Caco-2 (cell line): Measurements from ENCODE around the gene KLHDC7B. TPM values are rescaled to one million over a fixed set of nuclear protein-coding genes. Genes with fewer than 3 reads are reported as not detected.
A peak's percentile ranks its signal among the peaks of the same experiment; 100 is the strongest.

Experiments used
- BruUV-seq: library from RNA; stranded (reverse); fragments of 400-500 nt; replicated peaks from 2 replicates; lab custom pipeline; 2021; lab: Mats Ljungman, UMichigan
- CTCF ChIA-PET: fragments of 300-600 bp; sonication (Branson Sonifier 250); formaldehyde crosslinking; loops from one replicate; lab custom pipeline; 2022; ENCODE audit warnings: antibody characterized with exemption; lab: Charles Lee
- POLR2A ChIA-PET: fragments of 300-600 bp; sonication (Branson Sonifier 250); formaldehyde crosslinking; loops from one replicate; lab custom pipeline; 2022; ENCODE audit warnings: antibody characterized with exemption; lab: Charles Lee
- DNase-seq, 2 experiments: peaks; one replicate each; pipeline versions ENCODE4 v3.0.0 to v3.0.0-alpha.2; 2020 to 2022
- H3K27me3 ChIP-seq: replicated peaks from 2 replicates; pipeline ENCODE4 v1.6.0; 2011; ENCODE audit warnings: low read length; ENCODE audit not compliant: control insufficient read depth, insufficient read depth
- H3K36me3 ChIP-seq: 2 replicates; pipeline ENCODE4 v1.5.1; 2011; ENCODE audit warnings: low read length; ENCODE audit not compliant: control insufficient read depth, insufficient read depth
- H3K4me1 ChIP-seq: fragments of 250-450 bp; sonication (Bioruptor Pico); 2 replicates; pipeline ENCODE4 v1.5.1; 2020; ENCODE audit warnings: mild to moderate bottlenecking
- H3K4me3 ChIP-seq: 2 replicates; pipeline ENCODE4 v1.5.1; 2011; ENCODE audit warnings: low read depth, mild to moderate bottlenecking, control low read depth, low read length
- H3K9me3 ChIP-seq: fragments of 250-450 bp; sonication (Bioruptor Pico); 2 replicates; pipeline ENCODE4 v1.5.1; 2020; ENCODE audit warnings: mild to moderate bottlenecking, moderate library complexity
- H3K27ac Mint-ChIP-seq: one replicate; pipeline ENCODE4 v1.8.0; 2022; ENCODE audit warnings: mixed read lengths; ENCODE audit not compliant: unreplicated experiment
- H3K27me3 Mint-ChIP-seq: one replicate; pipeline ENCODE4 v1.8.0; 2022; ENCODE audit warnings: mixed read lengths; ENCODE audit not compliant: insufficient read depth, unreplicated experiment
- H3K36me3 Mint-ChIP-seq: one replicate; pipeline ENCODE4 v1.8.0; 2022; ENCODE audit warnings: mild to moderate bottlenecking, mixed read lengths; ENCODE audit not compliant: insufficient read depth, unreplicated experiment
- H3K4me1 Mint-ChIP-seq: one replicate; pipeline ENCODE4 v1.8.0; 2022; ENCODE audit warnings: low read depth, mixed read lengths; ENCODE audit not compliant: unreplicated experiment
- H3K4me3 Mint-ChIP-seq: one replicate; pipeline ENCODE4 v1.8.0; 2022; ENCODE audit warnings: mild to moderate bottlenecking, moderate library complexity, mixed read lengths; ENCODE audit not compliant: unreplicated experiment
- H3K9me3 Mint-ChIP-seq: one replicate; pipeline ENCODE4 v1.8.0; 2022; ENCODE audit warnings: mixed read lengths; ENCODE audit not compliant: unreplicated experiment
- CTCF ChIP-seq, 2 experiments: fragments of 200-600 bp in 1 of 2; IDR thresholded peaks; 1 replicate in 1 of 2; 2 replicates in 1 of 2; pipeline versions ENCODE4 v1.5.1 to v1.8.0; 2011 to 2022; ENCODE audit warnings: antibody characterized with exemption in 1 of 2, control low read depth in 1 of 2, inconsistent platforms in 1 of 2, low read depth in 1 of 2, low read length in 1 of 2, mild to moderate bottlenecking in 1 of 2, moderate library complexity in 1 of 2; ENCODE audit not compliant: insufficient read depth in 1 of 2, severe bottlenecking in 1 of 2, unreplicated experiment in 1 of 2
- intact Hi-C: fragments of 100-400 bp; cut with micrococcal nuclease; formaldehyde crosslinking; loops from one replicate; pipeline ENCODE4 v1.10.0; 2022; ENCODE audit not compliant: unreplicated experiment
- total RNA-seq: library from RNA; stranded (reverse); gene quantifications from 2 replicates; pipeline ENCODE4 v1.2.3, GENCODE V29; 2022

KLHDC7B gene
- total RNA-seq, 1 experiment from 2014 or later = 2.0 TPM

DNA sequence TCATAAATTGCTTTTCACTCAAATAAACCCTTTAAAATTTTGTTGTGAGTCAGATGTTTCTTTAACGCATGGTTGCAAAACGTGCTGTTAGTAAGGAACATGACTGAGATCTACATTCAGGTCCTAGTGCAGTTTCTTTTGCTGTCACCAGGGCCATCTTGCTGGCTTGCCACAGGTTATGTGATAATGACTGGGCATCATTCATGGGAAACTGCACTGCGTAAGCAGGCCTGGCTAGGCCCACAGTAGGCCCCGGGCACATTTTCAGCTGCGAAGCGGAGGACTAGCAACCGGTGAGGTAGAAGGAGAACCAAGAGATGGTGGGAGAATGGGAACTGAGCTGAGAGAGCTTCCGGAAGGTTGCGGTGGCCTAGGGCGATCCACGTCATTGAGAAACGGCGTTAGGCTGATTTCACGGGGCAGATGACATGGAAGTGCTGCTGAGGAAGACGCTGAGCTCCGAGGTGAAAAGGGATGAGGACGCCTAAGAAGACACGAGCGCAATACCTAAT, 3.2 kb upstream of the KLHDC7B start:
- H3K9me3 Mint-ChIP-seq = no peaks in the 10 kb centered on the region
- Histone ChIP-seq H3K9me3 (no peaks in the 10 kb centered on the region), H3K27me3 (no peaks in the 10 kb centered on the region), H3K36me3 (no peaks in the 10 kb centered on the region), H3K4me3 (no peak overlapping the region), H3K4me1 (peaks cover 25% of the 10 kb centered on the region)
- peaks cover 7% of the 10 kb centered on the region for H3K4me1 Mint-ChIP-seq
- no peak overlapping the region for H3K4me3 Mint-ChIP-seq
- no peak for TF ChIP-seq CTCF (IDR thresholded peaks at IDR 0.05; ENCODE audit: insufficient read depth in 1 of 2, low read depth in 1 of 2, low read length in 1 of 2, severe bottlenecking in 1 of 2, unreplicated experiment in 1 of 2)
- no peak for DNase-seq
- H3K36me3 Mint-ChIP-seq = peaks cover 6% of the 10 kb centered on the region
- H3K27ac Mint-ChIP-seq = no peak overlapping the region
- ChIA-PET POLR2A (no interaction called here), CTCF (no interaction called here)
- intact Hi-C loops = no loop called here
- BruUV-seq = no TSS peak
- no peaks in the 10 kb centered on the region for H3K27me3 Mint-ChIP-seq

DNA sequence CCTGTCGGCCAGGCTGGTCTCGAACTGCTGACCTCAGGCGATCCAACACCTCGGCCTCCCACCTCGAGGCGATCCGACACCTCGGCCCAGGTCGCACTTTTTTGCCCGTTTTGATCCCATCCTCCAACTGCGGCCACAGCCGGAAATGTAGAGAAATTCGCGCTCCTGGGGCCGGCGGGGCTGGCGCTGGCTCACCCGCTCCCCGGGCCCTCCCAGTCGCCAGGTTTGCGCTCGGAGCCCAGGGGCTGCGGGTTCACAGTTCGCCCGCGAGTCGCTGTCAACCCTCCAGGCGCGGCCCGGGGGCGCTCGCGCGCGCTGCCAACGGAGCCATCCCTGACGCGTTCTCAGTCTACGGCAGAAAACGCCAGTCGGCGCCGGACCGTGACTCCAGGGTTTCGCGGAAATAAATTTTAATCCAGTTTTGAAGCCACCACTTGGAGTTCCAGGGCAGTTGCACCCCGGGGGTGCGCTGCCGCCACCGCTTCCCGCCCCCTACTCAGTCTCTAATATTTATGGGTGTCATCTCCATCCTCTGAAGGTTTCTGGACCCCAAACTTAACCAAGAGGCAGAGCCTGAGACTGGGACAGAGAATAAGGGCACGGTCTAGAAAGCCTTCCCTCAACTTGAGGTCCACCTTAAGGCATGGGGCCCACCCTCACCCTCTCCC, 1.5 kb upstream of the KLHDC7B start:
- Histone ChIP-seq H3K4me1 (peaks cover 15% of the 10 kb centered on the region), H3K9me3 (no peaks in the 10 kb centered on the region), H3K36me3 (no peaks in the 10 kb centered on the region), H3K27me3 (no peaks in the 10 kb centered on the region), H3K4me3 (no peak overlapping the region)
- peaks cover 6% of the 10 kb centered on the region for H3K36me3 Mint-ChIP-seq
- no peaks in the 10 kb centered on the region for H3K4me1 Mint-ChIP-seq
- no peak for DNase-seq
- intact Hi-C loops = no loop called here
- POLR2A ChIA-PET = no interaction called here
- no TSS peak for BruUV-seq
- H3K4me3 Mint-ChIP-seq = no peak overlapping the region
- no peak overlapping the region for H3K27ac Mint-ChIP-seq
- H3K9me3 Mint-ChIP-seq = no peaks in the 10 kb centered on the region
- CTCF ChIA-PET = no interaction called here
- TF ChIP-seq CTCF (IDR thresholded peaks at IDR 0.05; ENCODE audit: insufficient read depth in 1 of 2, low read depth in 1 of 2, low read length in 1 of 2, severe bottlenecking in 1 of 2, unreplicated experiment in 1 of 2) = peak in 1 of 2 experiments; percentile 9
- H3K27me3 Mint-ChIP-seq = no peaks in the 10 kb centered on the region

GRCh38 chr22:50544746-50545253, 899 bp upstream of the KLHDC7B start:
- Mint-ChIP-seq H3K36me3 (peaks cover 6% of the 10 kb centered on the region), H3K4me3 (no peak overlapping the region), H3K9me3 (no peaks in the 10 kb centered on the region), H3K27me3 (no peaks in the 10 kb centered on the region), H3K4me1 (no peaks in the 10 kb centered on the region), H3K27ac (peak overlapping the region; percentile 76)
- CTCF ChIA-PET = no interaction called here
- DNase-seq = no peak
- BruUV-seq = no TSS peak
- H3K9me3 ChIP-seq = no peaks in the 10 kb centered on the region
- no peaks in the 10 kb centered on the region for H3K36me3 ChIP-seq
- no peak overlapping the region for H3K4me3 ChIP-seq
- H3K27me3 ChIP-seq = no peaks in the 10 kb centered on the region
- POLR2A ChIA-PET = no interaction called here
- no peak for TF ChIP-seq CTCF (IDR thresholded peaks at IDR 0.05; ENCODE audit: insufficient read depth in 1 of 2, low read depth in 1 of 2, low read length in 1 of 2, severe bottlenecking in 1 of 2, unreplicated experiment in 1 of 2)
- peaks cover 10% of the 10 kb centered on the region for H3K4me1 ChIP-seq
- intact Hi-C loops = no loop called here
